DND-41 (cell line): ENCODE data around the gene PTPRG.

Experiments used
- CTCF ChIP-seq: IDR thresholded peaks from 2 replicates; pipeline ENCODE4 v1.5.1; 2012; ENCODE audit warnings: borderline replicate concordance, low read length, moderate library complexity, mild to moderate bottlenecking; ENCODE audit not compliant: poor library complexity, severe bottlenecking; ENCODE audit errors: extremely low read depth
- EZH2 ChIP-seq: IDR thresholded peaks from 3 replicates; pipeline ENCODE4 v1.6.1; 2012; ENCODE audit warnings: borderline replicate concordance, low read depth, mild to moderate bottlenecking, moderate library complexity, low read length, inconsistent platforms; ENCODE audit not compliant: severe bottlenecking

GRCh38 chr3:61819861-61820260 lies 258.5 kb downstream of the PTPRG start:
- TF ChIP-seq CTCF (no peak), EZH2 (no peak)
